Activated T-cell treated with anti-CD3 and anti-CD28 coated beads, Interleukin-2, amount 50 U/mL, for 1 hour (primary cell): ENCODE measurements around the gene CATSPERZ.
"Not testable (repeated sequence)": the region's sequence is repeated elsewhere in the genome, so short reads cannot be mapped to it uniquely, and the experiment has no call there.

Source experiments
- DNase-seq: peaks from one replicate; pipeline ENCODE4 v3.0.0-alpha.2; 2020

CATSPERZ gene

DNA sequence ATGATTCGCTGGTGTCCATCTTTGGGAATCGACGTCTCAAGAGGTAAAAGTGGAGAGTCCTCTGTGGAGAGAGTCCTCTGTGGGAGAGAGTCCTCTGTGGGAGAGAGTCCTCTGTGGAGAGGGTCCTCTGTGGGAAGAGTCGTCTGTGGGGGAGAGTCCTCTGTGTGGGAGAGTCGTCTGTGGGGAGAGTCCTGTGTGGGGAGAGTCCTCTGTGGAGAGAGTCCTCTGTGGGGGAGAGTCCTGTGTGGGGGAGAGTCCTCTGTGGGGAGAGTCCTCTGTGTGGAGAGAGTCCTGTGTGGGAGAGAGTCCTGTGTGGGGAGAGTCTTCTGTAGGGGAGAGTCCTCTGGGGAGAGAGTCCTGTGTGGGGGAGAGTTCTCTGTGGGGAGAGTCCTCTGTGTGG lies 20.9 kb downstream of the CATSPERZ start:
- DNase-seq = no peak

DNA sequence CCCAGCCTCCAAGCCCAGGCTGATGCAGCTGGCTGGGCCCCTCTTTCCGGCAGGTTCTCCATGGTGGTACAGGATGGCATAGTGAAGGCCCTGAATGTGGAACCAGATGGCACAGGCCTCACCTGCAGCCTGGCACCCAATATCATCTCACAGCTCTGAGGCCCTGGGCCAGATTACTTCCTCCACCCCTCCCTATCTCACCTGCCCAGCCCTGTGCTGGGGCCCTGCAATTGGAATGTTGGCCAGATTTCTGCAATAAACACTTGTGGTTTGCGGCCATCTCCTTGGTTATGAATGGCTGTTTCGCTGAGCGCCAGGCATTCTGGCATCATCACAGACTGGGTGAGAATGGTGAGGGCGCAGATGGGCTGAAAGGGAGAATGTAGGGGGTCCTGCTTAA lies 21.4 kb downstream of the CATSPERZ start:
- DNase-seq = no peak

DNA sequence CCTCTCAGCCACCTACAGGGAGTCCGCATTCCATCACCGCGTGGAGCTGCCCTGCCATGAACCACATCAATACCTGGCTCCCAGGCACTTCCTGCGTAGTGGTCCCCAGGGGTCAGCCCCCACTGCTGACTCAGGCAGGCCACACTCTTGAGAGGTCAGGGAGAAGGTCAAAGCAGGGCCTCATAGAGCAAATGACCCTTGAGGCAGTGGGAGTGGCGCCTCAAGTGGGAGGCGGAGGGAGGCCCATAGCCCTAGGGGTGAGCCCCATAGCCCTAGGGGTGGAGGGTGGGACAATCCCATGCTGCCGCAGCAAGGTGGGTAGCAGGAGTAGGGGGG lies 22.7 kb downstream of the CATSPERZ start:
- DNase-seq = no peak

DNA sequence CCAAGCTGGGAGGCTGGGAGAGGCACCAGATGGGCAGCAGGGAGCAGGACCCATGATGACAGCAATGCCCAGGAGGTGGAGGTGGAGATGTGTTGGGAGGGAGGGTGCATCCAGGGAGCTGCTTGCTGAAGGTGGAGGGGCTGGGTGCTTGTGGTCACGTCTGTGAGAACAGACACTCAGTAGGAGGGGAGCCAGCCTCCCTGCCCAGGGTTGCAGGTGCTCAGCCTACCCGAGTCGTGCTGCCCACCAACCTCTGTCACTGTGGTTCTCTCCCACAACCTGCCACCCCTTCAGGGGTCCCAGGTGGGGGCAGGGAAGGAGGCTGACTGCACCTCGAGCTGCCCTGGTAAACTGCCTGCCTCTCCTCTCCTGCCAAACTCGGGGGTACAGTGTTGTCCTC lies 23.2 kb downstream of the CATSPERZ start:
- no peak for DNase-seq

DNA sequence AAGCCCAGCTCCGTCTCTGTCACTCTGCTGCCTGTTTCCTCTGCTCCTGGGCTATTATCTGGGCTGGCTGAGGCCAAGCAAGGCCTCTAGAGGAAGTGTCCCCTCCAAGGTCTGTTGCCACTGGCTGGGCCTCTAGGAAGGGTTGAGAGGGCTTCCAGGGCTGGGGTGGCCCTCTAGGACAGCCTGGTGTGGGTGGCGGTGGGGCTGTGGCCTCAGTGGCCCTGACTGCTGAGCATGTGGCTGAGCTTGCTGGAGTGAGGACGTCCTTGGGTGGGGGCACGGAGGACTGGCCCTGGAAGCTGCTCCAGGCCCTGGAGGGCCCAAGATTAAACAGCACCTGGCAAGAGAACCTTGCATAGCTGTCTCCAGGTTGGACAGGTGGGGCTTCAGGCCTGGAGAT lies 23.8 kb downstream of the CATSPERZ start:
- not testable (repeated sequence) for DNase-seq

DNA sequence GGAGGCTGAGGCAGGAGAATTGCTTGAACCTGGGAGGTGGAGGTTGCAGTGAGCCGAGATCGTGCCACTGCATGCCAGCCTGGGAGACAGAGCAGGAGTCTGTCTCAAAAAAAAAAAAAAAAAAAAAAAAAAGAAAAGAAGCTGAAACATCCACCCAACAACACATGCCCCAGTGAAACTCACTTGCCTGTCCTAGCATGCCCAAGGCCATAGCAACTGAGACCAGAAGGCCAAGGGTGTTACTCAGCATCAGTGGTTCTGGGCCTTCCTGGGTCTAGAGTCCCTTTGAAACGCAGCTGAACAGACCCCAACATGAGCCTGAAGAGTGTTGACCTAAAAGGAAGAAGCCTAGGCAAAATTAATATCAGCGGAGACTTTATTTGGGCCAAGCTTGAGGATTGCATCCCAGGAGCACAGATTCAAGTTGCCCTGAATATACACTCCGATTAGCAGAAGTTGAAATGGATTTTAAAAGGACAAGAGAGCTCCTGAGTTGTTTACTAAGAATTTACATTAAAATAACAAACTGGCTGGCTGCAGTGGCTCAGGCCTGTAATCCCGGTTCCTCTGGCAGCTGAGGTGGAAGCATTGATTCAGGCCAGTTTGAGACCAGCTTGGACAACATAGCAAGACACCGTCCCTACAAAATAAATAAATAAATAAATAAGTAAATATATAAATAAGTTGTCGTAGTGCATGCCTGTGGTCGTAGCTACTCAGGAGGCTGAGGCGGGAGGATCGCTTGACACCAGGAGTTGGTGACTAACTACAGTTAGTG lies 24.7 kb downstream of the CATSPERZ start:
- no peak for DNase-seq

DNA sequence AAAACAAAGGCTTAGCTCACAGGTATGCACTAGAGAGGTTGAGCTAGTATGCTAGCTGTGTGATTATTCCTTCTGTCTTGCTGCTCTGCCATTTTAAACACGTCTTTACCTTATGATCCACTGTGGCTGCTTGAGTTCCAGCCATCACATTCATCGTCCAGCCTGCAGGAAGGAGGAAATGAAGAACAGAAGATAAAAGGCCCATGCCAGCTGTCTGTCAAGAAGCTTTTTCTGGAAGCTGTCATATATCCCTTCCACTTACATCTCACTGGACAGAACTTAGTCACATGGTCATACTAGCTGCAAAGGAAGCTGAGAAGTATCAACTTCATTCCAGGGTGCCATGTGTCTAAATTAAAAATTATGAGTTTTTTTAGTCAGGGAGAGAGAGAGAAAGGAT lies 27.2 kb downstream of the CATSPERZ start:
- DNase-seq = no peak

DNA sequence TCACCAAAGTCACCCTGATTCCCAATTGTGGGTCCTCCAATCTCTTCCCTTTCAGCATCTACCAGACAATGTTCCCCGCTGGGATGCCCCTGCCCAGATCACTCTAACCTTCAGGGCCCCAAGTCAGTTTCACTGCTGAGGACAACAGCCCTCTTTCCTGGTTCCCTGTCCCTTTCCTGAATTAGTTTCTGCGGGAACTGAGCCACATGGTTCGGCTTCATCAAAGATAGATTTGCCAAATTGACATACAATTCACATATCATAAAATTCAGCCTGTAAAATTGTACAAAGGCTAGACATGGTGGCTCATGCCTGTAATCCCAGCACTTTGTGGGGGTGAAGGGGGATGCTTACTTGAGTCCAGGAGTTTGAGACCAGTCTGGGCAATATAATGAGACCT lies 27.8 kb downstream of the CATSPERZ start:
- DNase-seq = no peak

DNA sequence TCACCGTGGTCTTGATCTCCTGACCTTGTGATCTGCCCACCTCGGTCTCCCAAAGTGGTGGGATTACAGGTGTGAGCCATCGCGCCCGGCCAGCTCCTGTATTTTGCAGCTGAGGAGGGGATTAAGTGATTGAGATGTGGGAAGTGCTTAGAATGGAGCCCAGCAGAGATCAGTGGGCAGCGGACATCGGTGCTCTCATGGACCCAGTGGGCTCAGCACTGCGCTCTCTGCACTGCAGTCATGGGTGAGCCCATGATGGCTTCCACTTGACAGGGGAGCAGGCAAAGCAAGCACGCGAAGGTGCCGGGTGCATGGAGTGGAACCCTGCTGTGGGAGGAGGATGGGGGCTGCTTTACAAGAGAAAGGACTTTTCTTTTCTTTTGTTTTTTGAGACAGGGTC lies 30.7 kb downstream of the CATSPERZ start:
- DNase-seq = no peak

DNA sequence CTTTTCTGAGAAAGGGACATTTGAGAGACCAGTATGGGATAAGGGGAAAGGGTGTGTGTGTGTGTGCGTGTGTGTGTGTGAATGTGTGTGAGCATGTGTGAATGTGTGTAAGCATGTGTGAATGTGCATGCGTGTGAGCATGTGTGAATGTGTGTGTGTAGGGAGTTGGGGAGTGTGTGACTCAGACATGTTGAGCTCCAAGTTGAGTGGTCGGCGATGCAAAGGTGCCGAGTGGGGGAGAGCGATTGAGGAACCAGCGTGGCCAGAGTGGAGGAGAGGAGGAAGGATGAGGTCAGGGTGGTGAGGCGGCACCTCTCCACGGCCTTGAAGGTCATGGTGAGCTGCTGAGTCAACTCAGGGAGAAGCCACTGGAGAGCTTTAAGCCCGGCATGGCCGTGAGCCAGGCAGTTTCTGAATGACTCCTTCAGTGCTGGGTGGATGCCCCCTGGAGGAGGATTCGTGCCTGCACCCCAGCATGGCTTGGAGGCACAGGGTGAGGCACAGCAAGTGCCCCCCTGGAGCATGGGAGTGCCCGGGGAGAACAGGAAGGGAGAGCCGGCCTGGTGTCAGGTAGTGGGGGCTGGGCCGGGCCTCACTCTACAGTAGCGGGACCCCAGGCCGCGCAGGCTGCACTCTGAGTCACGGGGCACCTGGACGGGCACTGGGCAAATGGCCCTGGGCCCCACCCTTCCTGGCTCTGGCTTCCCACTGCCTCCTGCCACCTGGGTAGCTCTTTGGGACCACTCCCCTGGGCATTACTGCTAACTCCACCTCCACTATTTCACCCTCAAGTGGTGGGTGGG lies 31.6 kb downstream of the CATSPERZ start:
- DNase-seq = peak; percentile 73

DNA sequence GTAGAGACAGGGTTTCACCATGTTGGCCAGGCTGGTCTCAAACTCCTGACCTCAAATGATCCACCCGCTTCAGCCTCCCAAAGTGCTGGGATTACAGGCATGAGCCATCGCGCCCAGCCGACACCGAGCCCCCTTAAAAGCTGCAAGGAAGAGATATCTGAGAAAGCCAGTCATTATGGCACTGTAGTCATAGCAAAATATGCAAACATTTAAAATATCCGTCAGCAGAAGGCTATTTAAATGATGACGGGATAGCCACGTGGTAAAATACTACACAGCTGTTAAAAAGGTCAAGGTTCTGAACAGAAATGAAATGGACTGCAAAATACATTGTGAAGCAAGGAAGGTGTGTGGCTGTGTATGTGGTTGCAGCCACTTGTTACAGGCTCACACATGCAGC lies 33.4 kb downstream of the CATSPERZ start:
- DNase-seq = no peak

DNA sequence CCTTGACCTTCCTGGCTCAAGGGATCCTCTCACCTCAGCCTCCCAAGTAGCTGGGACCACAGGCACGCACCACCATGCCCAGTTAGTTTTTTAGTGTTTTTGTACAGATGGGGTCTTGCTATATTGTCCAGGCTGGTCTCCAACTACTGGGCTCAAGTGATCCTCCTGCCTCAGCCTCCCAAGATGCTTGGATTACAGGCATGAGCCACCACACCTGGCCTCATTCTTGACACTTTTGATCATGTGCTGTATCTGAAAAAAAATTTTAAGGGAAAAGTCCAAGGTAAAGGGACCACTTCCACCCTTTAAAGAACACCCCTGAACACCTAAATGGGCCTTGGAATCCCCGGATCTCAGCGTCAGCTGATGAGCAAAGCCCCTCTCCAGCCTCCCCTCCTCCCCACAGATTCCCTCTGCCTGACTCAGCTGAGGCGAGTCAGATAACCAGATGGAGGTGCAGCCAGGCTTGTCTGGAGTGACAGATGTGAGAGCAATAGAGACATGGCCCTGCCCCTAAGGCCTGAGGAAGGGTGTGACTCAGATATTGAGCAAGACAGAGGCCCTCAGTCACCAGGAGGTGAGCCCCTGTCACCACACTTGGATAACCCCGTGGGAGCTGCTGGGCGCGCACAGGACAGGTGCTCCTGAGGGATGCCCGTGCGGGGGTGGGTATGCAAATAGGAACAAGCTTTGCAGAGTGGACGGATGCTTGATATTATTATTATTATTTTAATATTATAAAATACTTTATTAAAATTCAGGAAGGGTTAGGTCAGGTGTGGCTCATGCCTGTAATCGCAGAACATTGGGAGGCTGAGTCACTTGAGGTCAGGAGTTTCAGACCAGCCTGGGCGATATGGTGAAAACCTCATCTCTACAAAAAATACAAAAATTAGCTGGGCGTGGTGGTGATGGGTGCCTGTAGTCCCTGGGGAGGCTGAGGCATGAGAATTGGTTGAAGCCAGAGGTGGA lies 34.9 kb downstream of the CATSPERZ start:
- no peak for DNase-seq

DNA sequence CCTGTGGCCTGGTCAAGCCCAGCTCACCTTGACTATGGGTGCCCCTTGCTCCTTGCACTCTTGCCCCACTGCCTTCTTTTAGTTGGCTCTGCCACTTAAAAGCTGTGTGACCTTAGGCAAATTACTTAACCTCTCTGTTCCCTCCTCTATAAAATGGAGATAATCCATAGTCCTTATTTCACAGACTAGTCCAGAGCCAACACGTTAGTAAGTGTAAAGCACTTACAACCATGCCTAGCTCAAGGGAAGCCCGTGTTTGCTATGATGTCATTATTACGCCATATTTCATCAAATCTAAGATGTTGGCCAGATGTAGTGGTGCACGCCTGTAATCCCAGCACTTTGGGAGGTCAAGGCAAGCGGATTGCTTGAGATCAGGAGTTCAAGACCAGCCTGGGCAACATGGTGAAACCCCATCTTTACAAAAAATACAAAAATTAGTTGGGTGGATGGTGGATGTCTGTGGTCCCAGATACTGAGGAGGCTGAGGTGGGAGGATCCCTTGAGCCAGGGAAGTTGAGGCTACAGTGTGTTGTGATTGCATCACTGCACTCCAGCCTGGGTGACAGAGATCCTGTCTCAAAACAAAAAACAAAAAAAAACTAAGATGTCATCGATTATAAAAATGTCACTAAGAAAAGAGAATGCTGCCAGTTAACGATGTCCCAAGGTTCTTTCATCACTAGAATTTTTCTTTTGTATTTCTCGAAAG lies 37.5 kb downstream of the CATSPERZ start:
- DNase-seq = no peak

DNA sequence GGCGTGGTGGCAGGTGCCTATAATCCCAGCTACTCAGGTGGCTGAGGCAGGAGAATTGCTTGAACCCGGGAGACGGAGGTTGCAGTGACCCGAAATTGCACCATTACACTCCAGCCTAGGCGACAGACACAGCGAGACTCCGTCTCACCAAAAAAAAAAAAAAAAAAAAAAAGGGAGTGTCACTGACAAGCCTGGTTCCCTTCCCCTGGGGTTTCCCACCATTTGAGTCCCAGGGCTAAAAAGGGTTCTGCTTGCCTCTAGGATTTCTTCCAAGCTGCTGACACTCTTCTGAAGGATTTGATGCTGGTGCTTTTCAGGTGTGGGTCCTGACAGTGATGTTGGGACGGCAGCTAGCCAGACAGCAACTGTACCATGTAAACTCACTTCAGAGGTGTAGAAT lies 38.6 kb downstream of the CATSPERZ start:
- DNase-seq = no peak

DNA sequence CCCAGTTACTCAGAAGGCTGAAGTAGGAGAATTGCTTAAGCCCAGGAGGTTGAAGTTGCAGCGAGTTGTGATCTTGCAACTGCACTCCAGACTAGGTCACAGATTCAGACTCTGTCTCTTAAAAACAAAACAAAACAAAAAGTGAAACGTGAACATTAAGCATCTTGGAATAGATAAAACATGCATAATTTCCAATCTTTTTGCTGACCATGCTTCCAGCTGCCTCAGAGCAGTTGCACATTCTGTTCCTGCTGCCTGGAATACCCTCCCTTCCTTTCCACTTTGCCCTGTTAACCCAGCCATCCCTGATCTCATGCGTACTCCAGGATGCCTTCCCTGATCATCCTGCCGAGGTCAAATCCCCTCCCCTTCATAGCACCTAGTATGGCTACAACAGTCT lies 39.1 kb downstream of the CATSPERZ start:
- no peak for DNase-seq

DNA sequence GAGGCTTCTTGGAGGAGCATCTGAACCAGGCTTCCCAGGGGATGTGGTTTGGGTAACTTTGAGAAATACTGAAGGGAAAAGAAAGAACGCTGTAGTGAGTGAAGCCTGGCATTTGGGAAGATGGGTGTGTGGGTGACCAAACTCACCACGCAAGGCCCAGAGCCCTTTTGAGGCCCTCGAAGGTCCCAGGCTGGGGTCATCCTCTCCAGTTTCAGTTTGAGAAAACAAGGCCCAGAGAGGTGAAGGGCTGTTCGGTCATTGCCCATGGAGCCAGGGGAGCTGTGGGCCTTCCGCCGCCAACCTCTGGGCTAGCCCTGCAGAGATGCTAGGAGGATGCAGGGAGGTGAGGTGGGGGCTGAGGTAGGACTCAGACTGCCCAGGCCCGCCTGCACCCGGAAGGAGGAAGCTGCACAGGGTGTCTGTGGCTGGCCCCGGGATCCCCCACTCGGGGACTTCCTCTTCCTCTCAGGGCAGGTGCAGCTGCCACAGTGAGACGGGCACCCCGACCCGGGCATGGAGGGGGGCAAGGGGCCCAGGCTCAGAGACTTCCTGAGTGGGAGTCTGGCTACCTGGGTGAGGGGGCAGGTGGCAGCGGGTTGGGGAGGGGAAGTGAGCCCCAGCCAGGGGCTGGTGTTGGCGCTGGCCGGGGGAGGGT lies 39.7 kb downstream of the CATSPERZ start, which contains the start of gene CCDC88B:
CCDC88B (plus strand) TSS at position 451 of the 655 bp plus-strand sequence; CDS start at position 514, 63 bp downstream.
- DNase-seq = peak; percentile 82

DNA sequence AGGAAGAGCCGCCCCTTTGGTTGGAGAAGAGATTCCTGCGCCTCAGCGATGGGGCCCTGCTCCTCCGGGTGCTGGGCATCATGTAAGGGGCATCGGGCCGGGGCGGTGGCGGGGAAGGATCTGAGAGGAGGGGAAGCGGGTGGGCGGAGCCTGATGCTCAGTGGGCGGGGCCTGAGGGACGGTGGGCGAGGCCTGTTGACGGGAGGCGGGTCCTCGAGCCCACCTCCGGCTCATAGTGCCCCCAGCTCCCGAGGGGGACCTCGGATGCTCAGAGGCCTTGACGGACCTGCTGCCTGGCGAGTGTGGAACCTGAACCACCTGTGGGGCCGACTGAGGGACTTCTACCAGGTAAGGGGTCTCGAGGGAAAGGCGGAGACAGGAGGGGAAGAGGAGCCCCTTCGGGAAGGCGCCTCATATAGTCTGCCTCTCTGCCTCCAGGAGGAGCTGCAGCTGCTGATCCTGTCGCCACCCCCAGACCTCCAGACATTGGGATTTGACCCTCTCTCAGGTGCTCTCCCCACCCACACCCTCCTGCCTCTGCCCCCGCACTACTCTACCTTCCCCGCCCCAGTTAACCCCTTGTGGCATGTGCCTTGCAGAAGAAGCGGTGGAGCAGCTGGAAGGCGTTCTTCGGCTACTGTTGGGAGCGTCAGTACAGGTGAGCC lies 40.6 kb downstream of the CATSPERZ start:
- peak; percentile 83 for DNase-seq

DNA sequence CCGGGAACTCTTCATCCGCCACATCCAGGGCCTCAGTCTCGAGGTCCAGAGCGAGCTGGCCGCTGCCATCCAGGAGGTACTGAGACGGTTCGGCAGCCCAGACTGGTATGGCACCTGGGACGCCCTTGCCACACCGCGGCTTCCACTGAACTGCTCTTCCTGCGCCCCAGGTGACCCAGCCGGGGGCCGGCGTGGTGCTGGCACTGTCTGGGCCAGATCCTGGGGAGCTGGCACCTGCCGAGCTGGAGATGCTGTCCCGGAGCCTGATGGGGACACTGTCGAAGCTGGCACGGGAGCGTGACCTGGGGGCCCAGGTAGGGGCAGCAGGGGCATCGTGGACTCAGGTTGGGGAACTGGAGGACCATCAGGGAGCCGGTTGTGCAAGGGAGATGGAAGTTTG lies 41.3 kb downstream of the CATSPERZ start:
- no peak for DNase-seq

DNA sequence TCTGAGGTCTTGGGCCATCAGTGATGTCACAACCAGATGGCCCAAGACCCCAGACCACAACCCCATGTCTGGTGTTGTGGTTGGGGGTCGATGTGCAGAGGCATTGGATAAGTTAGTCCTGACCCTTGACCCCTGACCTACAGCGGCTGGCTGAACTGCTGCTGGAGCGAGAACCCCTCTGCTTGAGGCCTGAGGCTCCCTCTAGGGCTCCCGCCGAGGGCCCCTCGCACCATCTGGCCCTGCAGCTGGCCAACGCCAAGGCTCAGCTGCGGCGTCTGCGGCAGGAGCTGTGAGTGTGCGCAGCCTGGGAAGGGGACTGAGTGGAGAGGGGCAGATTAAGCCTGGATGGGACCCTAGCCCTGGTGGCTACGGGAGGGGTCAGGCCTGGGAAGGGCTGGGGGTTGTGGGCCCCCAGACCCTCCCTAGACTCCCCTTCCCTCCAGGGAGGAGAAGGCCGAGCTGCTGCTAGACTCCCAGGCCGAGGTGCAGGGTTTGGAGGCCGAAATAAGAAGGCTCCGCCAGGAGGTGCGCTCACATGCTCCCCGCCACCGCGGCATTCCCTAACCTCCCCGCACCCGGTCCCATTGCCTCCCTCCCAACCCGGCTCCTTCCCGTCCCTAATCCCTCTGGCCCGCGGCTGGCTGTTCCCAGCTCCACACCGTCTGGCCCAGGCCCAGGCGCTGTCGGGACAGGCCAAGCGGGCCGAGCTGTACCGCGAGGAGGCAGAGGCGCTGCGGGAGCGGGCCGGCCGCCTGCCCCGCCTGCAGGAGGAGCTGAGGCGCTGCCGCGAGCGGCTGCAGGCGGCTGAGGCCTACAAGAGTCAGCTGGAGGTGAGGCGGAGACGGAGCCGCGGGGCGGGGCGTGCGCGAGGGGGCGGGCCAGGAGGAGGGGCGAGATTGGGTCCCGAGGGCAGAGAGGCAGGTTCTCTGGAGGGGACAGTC lies 42.0 kb downstream of the CATSPERZ start:
- DNase-seq = peak; percentile 95
